ENCODE measurements around the gene CDC27.

DNA sequence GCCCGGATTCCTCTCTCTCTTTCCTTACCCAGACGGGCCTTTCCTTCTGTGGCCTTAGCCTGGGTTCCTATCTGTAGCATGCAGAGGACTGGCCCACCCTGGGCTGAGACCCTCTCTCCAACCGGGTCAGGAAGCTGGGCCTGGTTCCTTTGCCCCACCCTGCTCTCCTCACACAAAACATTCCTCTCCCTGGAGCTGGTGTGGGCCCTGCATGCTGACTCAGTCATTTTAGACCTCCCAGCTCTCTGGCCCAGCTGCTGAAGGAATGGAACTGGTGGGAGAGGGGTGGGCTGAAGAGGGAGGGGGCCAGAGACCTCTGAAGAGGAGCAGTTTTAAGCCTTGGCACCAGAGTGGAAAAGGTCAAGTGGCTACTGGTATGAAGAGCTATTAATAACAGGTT lies 21.0 kb upstream of the CDC27 start:
- no peak for TF ChIP-seq POLR2AphosphoS5 (IDR thresholded peaks at IDR 0.05; ENCODE audit: low read depth, low read length)
- TF ChIP-seq, protein P1, sequence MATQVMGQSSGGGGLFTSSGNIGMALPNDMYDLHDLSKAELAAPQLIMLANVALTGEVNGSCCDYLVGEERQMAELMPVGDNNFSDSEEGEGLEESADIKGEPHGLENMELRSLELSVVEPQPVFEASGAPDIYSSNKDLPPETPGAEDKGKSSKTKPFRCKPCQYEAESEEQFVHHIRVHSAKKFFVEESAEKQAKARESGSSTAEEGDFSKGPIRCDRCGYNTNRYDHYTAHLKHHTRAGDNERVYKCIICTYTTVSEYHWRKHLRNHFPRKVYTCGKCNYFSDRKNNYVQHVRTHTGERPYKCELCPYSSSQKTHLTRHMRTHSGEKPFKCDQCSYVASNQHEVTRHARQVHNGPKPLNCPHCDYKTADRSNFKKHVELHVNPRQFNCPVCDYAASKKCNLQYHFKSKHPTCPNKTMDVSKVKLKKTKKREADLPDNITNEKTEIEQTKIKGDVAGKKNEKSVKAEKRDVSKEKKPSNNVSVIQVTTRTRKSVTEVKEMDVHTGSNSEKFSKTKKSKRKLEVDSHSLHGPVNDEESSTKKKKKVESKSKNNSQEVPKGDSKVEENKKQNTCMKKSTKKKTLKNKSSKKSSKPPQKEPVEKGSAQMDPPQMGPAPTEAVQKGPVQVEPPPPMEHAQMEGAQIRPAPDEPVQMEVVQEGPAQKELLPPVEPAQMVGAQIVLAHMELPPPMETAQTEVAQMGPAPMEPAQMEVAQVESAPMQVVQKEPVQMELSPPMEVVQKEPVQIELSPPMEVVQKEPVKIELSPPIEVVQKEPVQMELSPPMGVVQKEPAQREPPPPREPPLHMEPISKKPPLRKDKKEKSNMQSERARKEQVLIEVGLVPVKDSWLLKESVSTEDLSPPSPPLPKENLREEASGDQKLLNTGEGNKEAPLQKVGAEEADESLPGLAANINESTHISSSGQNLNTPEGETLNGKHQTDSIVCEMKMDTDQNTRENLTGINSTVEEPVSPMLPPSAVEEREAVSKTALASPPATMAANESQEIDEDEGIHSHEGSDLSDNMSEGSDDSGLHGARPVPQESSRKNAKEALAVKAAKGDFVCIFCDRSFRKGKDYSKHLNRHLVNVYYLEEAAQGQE (IDR thresholded peaks at IDR 0.05; ENCODE audit: insufficient read depth in 1 of 2, low read depth in 2 of 2, low read length in 2 of 2), result no peak
- TF ChIP-seq TAF1 (IDR thresholded peaks at IDR 0.05; ENCODE audit: borderline replicate concordance, insufficient read depth, low read length), result no peak
- no peak for TF ChIP-seq SIN3A (IDR thresholded peaks at IDR 0.05; ENCODE audit: borderline replicate concordance, insufficient read depth, low read length)
- no peak for TF ChIP-seq FOXP2 (optimal IDR thresholded peaks at IDR 0.05; ENCODE audit: borderline replicate concordance, extremely low read depth, extremely low read length, insufficient read depth)
